Mucosa of stomach (tissue), 1 donor: ENCODE measurements around the gene CCT5.
"Not testable (repeated sequence)": the region's sequence is repeated elsewhere in the genome, so short reads cannot be mapped to it uniquely, and the experiment has no call there.

Source experiments
- H3K27me3 ChIP-seq: one replicate; pipeline ENCODE4 v1.7.0; 2013; ENCODE audit warnings: mild to moderate bottlenecking, low read length; ENCODE audit not compliant: control insufficient read depth, insufficient read depth
- H3K36me3 ChIP-seq: one replicate; pipeline ENCODE4 v1.7.0; 2013; ENCODE audit warnings: low read length; ENCODE audit not compliant: control insufficient read depth, insufficient read depth
- H3K4me1 ChIP-seq: one replicate; pipeline ENCODE4 v1.7.0; 2013; ENCODE audit warnings: mild to moderate bottlenecking, low read length; ENCODE audit not compliant: control insufficient read depth, insufficient read depth
- H3K4me3 ChIP-seq: one replicate; pipeline ENCODE4 v1.7.0; 2013; ENCODE audit warnings: low read length
- H3K9ac ChIP-seq: one replicate; pipeline ENCODE4 v1.7.0; 2013; ENCODE audit warnings: mild to moderate bottlenecking, low read length, moderate library complexity
- H3K9me3 ChIP-seq: one replicate; pipeline ENCODE4 v1.7.0; 2013; ENCODE audit warnings: mild to moderate bottlenecking, low read length, moderate library complexity; ENCODE audit not compliant: control insufficient read depth
- donor health status: Pancreatic carcinoma.

Gene CCT5

DNA sequence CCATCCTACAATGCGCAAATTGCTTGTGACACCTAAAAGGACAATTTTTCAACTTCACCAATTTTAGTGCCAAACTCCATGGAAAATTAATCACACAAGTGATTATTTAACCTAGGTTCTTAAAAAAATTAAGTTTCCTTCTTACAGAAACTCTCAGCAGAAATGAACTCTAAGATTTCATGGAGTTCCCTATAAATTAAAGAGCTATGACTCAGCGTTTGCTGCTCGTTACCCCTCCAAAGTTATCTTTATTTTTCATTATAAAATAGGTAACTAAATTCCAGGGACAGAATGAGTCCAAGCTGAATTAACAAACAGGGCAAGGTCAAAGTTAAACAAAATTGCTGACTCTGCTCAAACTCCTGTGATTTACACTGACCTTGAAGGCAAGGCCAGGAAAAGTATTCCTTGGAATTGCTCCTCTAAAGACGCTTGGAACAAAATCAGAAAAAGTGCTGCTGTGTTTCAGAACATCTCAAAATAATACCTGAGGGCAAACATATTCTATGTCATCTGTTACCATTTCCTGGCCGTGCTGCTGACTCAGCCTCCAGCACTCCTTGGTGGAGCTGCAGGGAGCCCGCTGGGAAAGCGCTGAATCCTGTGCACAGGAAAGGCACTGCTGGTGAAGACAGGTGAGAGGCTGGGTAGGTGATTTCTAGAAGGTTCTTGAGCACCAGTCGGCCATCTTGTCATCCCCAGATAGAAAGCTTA lies 60.1 kb downstream of the CCT5 start:
- Histone ChIP-seq H3K4me1 (peaks cover 20% of the 10 kb centered on the region), H3K9me3 (no peaks in the 10 kb centered on the region), H3K36me3 (no peaks in the 10 kb centered on the region), H3K4me3 (no peak overlapping the region), H3K9ac (peak overlapping the region; percentile 27), H3K27me3 (no peaks in the 10 kb centered on the region)

DNA sequence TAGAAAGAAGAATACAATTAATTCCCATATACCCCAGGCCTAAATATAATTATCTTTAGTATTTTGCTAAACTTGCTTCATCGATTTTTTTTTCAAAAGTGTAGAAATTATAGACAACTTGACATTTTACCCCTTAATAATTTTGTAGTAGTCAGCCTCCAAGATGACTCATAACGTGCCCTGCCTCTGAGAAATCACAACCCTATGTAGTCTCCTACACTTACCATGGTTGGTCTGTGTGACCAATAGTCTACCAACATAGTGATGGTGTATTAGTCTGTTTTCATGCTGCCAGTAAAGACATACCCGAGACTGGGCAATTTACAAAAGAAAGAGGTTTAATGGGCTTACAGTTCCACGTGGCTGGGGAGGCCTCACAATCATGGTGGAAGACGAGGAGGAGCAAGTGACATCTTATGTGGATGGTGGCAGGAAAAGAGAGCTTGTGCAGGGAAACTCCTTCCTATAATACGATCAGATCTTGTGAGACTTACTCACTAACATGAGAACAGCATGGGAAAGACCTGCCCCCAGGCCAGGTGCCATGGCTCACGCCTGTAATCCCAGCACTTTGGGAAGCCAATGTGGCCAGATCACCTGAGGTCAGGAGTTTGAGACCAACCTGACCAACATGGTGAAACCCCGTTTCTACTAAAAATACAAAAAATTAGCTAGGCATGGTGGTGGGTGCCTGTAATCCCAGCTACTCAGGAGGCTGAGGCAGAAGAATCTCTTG lies 60.9 kb downstream of the CCT5 start:
- H3K9ac ChIP-seq, H3K36me3 ChIP-seq, H3K27me3 ChIP-seq, H3K9me3 ChIP-seq, H3K4me3 ChIP-seq: not testable (repeated sequence)
- peaks cover 16% of the 10 kb centered on the region for H3K4me1 ChIP-seq

DNA sequence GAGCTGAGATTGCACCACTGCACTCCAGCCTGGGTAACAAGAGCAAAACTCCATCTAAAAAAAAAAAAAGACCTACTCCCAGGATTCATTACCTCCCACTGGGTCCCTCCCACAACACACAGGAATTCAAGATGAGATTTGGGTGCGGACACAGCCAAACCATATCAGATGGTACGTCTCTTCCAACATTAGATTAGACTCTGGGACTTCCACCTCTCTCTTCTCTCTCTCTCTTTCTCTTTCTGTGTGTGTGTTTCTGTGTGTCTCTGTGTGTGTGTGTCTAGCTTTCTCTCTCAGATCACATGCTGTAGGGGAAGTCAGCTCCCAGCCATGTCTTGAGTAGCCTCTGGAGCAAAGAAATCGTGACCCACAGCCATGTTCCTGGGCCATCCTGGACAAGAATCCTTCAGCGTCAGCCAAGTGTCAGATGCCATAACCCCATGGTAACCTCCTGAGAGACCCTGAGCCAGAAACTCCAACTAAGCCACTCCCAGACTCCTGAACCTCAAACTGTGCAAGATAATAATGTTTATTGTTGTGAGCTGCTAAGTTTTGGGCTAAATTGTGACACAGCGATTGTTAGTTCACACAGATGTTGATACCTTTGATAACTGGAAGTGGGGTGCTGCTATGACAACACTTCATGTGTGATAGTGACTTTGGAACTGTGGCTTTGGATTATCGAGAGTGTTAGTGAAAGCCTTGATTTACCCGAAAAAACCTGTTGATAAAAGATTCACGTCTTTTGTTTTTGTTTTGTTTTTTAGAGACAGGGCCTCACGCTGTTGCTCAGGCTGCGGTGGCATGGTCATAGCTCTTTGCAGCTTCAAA lies 61.7 kb downstream of the CCT5 start:
- Histone ChIP-seq H3K4me1 (peaks cover 12% of the 10 kb centered on the region), H3K27me3 (no peaks in the 10 kb centered on the region), H3K9me3 (no peaks in the 10 kb centered on the region), H3K36me3 (no peaks in the 10 kb centered on the region), H3K9ac (no peak overlapping the region), H3K4me3 (no peak overlapping the region)

DNA sequence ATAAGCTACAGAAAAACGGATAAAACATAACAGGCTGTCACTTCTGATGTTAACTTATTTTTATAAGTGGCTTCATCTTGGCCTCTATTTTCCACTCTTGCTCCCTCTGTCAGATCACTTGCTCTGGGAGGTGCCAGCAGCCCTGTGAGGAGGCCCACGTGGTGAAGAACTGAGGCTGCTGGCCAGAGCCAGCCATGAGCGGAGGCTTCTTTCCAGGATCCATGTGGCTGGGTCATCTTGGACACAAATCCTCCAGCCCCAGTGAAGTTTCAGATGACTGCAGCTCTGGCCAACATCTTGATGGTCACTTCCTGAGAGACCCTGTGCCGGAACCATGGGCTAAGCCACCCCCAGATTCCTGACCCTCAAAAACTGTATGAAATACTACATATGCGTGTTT lies 65.1 kb downstream of the CCT5 start:
- Histone ChIP-seq H3K27me3 (no peaks in the 10 kb centered on the region), H3K4me3 (no peak overlapping the region), H3K36me3 (no peaks in the 10 kb centered on the region), H3K9me3 (no peaks in the 10 kb centered on the region), H3K4me1 (peaks cover 8% of the 10 kb centered on the region), H3K9ac (no peak overlapping the region)
